ENCODE measurements around the gene OR1I1. TPM values are rescaled to one million over a fixed set of nuclear protein-coding genes. Genes with fewer than 3 reads are reported as not detected.
A peak's percentile ranks its signal among the peaks of the same experiment; 100 is the strongest.

The OR1I1 gene
- total RNA-seq, 1 donor from 2014 or later: not detected

DNA sequence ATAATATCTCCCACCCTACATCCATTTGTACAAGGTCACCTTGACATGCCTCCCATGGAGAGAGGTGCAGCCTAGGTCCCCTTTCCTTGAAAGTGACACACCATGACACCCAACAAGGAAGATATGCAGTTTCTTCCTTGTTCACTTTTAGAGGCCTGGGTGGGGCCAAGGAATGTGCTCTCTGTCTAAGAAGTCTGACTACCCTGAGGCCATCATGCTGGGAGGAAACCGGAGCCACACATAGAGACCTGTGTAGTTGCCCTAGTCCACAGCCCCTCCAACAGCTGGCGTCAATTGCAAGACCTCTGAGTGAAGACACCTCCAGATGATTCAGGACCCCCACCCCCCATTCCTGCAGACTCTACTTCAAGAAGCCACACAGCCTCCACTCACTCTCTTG lies 36.2 kb downstream of the OR1I1 start:
- no peak for DNase-seq (ENCODE audit: low spot score)

DNA sequence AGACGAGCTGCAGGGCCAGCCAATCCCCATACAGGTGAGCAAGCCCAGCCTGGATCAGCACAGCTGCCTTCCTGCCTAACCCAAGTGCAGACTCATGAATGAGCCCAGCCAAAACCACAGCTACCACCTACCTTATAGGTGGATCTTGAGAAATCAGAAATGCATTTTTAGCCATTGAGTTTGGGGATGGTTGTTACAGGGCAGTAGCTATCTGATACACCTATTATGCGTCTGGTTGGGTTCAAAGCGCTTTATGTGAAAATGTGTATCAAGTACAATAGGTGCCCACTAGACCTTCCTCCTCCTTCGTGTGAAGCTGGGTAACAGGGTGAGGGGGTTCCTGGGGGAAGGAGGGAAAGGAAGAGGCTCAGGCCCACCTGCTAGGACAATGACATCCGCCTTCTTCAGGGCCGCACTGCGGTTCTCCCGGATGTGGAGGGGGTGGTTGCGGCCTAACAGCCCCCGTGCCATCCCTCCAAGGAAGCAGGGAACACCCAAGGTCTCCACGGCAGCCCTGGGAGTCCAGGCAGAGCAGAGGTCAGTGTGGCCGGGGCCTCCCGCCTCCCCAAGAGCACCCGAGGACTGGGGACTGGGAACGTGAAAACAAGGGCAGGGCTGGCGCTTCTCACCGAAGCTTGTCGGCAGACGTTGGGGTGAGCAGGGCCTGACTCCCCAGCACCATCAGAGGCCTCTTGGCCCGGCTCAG lies 36.9 kb downstream of the OR1I1 start:
- DNase-seq (ENCODE audit: low spot score): no peak

GRCh38 chr19:15120135-15121026 lies 38.4 kb downstream of the OR1I1 start:
- DNase-seq (ENCODE audit: low spot score): no peak

DNA sequence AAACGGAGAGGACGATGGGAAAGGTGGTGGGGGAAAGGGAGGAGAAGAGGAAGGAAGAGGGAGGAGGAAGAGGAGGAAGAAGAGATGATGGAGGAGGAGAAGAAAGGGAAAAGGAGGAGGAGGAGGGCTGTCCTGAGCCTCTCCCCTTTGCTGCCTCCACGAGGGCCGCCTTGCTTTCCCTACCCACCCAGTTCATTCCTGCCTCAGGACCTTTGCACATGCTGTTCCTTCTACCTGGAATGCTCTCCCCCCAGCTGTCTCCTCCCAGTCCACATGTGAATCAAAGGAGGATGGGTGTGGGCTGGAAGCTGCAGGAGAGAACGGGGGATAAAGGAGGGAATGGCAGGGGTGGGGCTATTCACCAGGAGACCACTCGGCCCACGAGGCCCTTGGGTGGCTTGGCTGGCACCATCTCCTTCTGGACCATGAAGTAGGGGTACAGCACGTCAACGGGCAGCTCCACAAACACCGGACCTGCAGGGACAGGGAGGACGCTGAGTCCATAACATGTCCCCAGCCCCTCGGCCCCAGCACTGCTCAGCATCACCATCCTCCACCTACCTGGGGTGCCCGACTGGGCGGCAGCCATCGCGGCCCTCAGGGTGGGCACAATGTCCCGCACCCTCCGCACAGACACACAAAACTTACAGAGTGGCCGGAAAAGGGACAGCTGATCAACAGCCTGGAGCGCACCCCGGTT lies 40.5 kb downstream of the OR1I1 start:
- DNase-seq (ENCODE audit: low spot score): no peak

- DNase-seq (ENCODE audit: low spot score): no peak
Measured at GRCh38 chr19:15123031-15123890, 41.2 kb downstream of the OR1I1 start.

- peak; percentile 60 for DNase-seq (ENCODE audit: low spot score)
Measured at GRCh38 chr19:15123900-15124299, 41.9 kb downstream of the OR1I1 start.

DNA sequence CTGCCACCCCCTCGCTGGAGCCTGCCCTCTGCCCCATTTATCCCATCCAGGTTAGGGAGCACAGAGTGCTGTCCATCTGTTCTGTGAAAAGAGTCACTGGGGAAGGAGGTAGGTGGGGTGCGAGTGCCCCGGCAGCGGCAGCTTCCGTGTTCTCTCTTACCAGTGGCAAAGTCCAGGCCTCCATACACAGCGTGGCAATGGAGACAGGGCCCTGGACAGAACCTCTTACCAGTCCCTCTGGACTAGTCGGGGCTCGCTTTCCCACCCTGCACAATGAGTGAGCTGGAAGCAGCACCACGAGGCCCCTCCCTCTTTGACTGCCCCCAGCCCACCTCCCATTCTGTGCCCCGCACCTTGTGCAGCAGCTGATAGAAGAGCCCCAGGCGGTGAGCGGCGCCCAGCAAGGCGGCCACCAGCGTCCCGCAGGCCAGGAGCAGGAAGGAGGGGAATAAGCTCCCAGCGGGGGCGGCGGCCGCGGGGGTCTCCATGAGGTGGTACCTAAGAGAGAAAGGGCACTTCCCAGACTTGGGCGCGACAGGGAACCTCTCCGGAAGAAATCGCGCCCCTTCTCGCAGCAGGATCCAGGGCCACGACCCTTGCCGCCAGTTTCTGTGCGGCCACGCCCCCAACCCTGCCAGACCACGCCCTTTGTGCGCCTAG lies 42.7 kb downstream of the OR1I1 start:
- DNase-seq (ENCODE audit: low spot score): peak; percentile 32

DNA sequence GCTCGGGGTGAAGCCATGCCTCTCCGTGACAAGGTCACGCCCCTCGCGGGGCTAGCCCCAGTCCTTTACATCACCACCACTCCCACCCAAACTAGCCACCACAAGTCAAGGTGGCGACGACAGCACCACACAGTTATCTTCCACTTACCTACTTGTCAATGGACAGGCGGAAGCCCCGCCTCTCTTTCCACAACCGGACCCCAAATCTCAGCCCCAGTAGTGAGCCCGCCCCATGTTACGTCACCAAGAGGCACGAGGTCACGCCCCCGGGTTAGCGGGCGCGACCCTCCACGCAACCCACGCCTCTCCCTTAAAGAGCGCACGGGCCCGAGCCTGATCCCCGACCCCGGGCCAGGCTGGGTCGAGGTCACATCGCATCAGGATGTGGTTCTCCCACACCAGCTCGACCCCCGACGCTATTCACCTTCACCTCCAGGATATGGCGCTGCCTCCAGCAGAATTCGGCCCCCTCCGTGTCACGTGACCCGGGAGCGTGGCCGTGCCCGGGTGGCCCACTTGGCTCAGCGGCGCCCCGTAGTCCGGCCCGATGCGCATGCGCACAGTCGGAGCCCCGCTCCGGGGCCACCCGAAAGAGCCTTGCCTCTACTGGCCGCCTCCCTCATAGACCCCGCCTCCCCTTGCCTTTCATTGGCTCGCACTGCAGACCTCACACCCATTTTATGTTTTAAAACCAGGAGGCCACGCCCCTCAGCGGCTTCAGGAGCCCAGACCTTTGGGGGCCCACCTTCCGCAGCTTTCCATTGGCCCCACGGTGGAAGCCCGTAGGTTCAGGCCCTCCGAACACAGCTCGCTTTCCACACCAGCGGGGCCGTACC lies 43.4 kb downstream of the OR1I1 start:
- peak; percentile 98 for DNase-seq (ENCODE audit: low spot score)

DNA sequence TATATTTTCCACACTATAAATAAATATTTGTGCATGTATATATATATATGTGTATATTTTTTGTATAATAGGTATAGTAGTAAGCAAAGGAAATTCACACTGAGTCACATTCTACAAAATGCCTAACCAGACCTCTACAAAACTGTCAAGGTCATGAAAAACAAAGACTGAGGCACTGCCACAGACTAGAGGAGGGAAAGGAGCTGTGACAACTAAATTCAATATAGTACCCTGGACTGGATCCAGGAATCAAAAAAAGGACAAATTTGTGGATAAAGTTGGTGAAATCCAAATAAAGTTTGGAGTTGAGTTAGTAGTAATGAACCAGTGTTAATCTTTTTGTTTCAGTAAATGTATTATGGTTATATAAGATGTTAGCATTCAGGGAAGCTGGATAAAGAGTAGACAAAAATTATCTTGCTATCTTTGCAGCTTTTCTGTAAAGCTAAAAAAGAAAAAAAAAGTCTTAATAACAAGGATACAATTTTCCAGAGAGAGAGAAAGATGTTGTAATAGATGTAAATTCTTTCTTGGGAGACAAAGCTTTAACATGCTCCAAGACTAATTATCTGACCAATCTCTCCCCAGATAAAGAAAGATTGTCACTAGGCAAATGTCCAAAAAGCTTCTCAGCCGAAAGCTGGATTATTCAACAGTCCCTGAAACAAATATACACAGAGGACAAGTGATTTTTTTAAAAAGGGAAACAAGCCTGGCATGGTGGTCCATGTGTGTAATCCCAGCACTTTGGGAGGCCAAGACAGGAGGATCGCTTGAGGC lies 44.3 kb downstream of the OR1I1 start:
- DNase-seq (ENCODE audit: low spot score): no peak

DNA sequence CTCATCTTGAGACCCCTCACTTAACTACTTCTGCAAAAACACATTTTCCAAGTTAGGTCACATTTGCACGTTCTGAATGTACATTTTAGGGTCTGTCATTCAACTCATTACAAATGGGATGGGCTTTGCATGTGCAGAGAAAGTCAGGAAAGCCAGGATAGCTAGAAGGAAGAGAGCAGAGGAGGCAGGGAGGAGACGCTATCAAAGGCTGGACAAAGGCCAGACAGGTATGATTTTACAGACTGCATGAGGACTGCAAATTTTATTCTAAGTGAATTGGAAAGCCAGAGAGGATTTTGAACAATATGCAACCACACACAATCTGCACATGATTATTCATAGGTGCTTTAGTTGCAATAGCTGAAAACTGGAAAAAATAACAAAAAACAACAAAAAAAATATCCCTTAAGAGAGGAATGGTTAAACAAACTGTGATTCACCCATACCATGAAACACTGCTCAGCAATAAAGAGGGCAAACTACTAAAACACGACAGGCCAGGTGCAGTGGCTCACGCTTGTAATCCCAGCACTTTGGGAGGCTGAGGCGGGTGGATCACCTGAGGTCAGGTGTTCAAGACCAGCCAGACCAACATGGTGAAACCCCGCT lies 46.3 kb downstream of the OR1I1 start:
- no peak for DNase-seq (ENCODE audit: low spot score)

- DNase-seq (ENCODE audit: low spot score): no peak
Measured at GRCh38 chr19:15129856-15130585, 48.0 kb downstream of the OR1I1 start.

- no peak for DNase-seq (ENCODE audit: low spot score)
Measured at GRCh38 chr19:15136234-15136954, 54.4 kb downstream of the OR1I1 start.

DNA sequence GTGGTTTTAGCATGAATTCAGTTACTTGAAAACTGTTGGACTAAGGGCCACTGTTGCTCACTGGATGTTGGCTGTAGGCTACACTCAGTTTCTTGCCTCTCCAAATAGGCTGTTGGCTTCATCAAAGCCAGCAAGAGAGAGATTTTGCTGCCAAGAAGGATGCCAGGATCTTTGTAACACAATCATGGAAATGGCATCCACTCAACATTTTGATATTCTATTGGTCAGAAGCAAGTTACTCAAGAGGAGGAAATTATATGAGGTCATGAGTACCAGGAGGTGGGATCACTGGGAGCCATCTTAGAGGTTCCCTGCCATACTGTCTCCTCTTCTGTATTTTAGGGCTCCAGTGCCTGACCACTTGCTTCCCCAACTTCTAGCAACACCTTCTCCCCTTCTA lies 55.8 kb downstream of the OR1I1 start:
- DNase-seq (ENCODE audit: low spot score): no peak

- no peak for DNase-seq (ENCODE audit: low spot score)
Measured at GRCh38 chr19:15138427-15138826, 56.4 kb downstream of the OR1I1 start.

DNA sequence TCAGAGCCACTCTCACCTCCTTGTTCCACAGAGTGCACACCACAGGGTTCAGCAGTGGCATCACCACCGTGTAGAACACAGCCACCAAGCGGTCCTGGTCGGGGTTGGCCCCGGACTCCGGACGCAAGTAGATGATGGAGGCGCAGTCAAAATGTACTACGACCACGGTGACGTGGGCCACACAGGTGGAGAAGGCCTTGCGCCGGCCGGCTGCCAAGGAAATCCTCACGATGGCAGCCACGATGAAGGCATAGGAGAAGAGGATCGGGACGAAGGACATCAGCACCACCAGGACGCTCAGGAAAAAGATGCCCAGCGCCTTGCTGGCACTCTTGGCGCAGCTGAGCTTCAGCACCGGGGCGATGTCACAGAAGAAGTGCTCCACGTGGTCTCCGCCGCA lies 59.1 kb downstream of the OR1I1 start:
- no peak for DNase-seq (ENCODE audit: low spot score)

- DNase-seq (ENCODE audit: low spot score): no peak
Measured at GRCh38 chr19:15142313-15142712, 60.3 kb downstream of the OR1I1 start.

Measured in mucosa of gallbladder (tissue), 1 donor.